GM18505 (cell line): ENCODE results near the gene CLDN22.

Experiments
- ATAC-seq: cut with Tn5 transposase; IDR thresholded peaks from one replicate; pipeline ENCODE4 v1.9.1; 2021; ENCODE audit not compliant: unreplicated experiment
- POLR2A ChIP-seq: IDR thresholded peaks from 4 replicates; pipeline ENCODE4 v1.6.1; 2011; ENCODE audit warnings: borderline replicate concordance; ENCODE audit not compliant: insufficient read depth, insufficient read length; ENCODE audit errors: extremely low read depth

Gene CLDN22

GRCh38 chr4:183321516-183321915, 1.4 kb upstream of the CLDN22 start:
- ATAC-seq: no peak
- no peak for TF ChIP-seq POLR2A

- TF ChIP-seq POLR2A: no peak
- no peak for ATAC-seq
These were observed 1.0 kb upstream of the CLDN22 start for GRCh38 chr4:183321079-183321478.

- no peak for ATAC-seq
- TF ChIP-seq POLR2A: no peak
These were observed 1.4 kb downstream of the CLDN22 start for GRCh38 chr4:183318656-183319055.

- no peak for TF ChIP-seq POLR2A
- ATAC-seq: no peak
These were observed 5.3 kb downstream of the CLDN22 start for GRCh38 chr4:183314806-183315205.

GRCh38 chr4:183314336-183314735, 5.7 kb downstream of the CLDN22 start:
- no peak for ATAC-seq
- TF ChIP-seq POLR2A: no peak

- TF ChIP-seq POLR2A: no peak
- no peak for ATAC-seq
These were observed 7.2 kb downstream of the CLDN22 start for GRCh38 chr4:183312841-183313240.

- no peak for TF ChIP-seq POLR2A
- no peak for ATAC-seq
These were observed 13.3 kb downstream of the CLDN22 start for GRCh38 chr4:183306811-183307210.

GRCh38 chr4:183304538-183304937, 15.5 kb downstream of the CLDN22 start:
- no peak for ATAC-seq
- TF ChIP-seq POLR2A: no peak

GRCh38 chr4:183304067-183304466, 16.0 kb downstream of the CLDN22 start:
- TF ChIP-seq POLR2A: no peak
- ATAC-seq: no peak

- ATAC-seq: no peak
- no peak for TF ChIP-seq POLR2A
These were observed 16.8 kb downstream of the CLDN22 start for GRCh38 chr4:183303301-183303700.

GRCh38 chr4:183300655-183301054, 19.4 kb downstream of the CLDN22 start:
- no peak for ATAC-seq
- no peak for TF ChIP-seq POLR2A

GRCh38 chr4:183300070-183300469, 20.0 kb downstream of the CLDN22 start:
- no peak for ATAC-seq
- no peak for TF ChIP-seq POLR2A

GRCh38 chr4:183299464-183299863, 20.6 kb downstream of the CLDN22 start:
- no peak for TF ChIP-seq POLR2A

GRCh38 chr4:183297675-183298074, 22.4 kb downstream of the CLDN22 start:
- TF ChIP-seq POLR2A: no peak
- ATAC-seq: peak; percentile 73

More at GRCh38 chr4:183299464-183299863, 20.6 kb downstream of the CLDN22 start:
- ATAC-seq: no peak

- TF ChIP-seq POLR2A: no peak
- no peak for ATAC-seq
These were observed 24.4 kb downstream of the CLDN22 start for GRCh38 chr4:183295711-183296110.
